NT2/D1 (cell line): ENCODE results near the gene MARCKSL1.

Experiments used
- DNase-seq: peaks from one replicate; pipeline ENCODE4 v3.0.0-alpha.2; 2011; ENCODE audit warnings: low read depth, low spot score
- H3K27me3 ChIP-seq: 2 replicates; pipeline ENCODE4 v1.6.0; 2011; ENCODE audit warnings: mild to moderate bottlenecking; ENCODE audit not compliant: insufficient read length, insufficient read depth
- H3K36me3 ChIP-seq: 2 replicates; pipeline ENCODE4 v1.6.1; 2011; ENCODE audit warnings: mild to moderate bottlenecking, low read length, mixed read lengths; ENCODE audit not compliant: insufficient read depth, insufficient read length
- H3K4me1 ChIP-seq: 2 replicates; pipeline ENCODE4 v1.5.1; 2011; ENCODE audit not compliant: insufficient read depth, insufficient read length
- H3K4me3 ChIP-seq: 2 replicates; pipeline ENCODE4 v1.5.1; 2011; ENCODE audit warnings: low read depth; ENCODE audit not compliant: insufficient read length
- H3K9ac ChIP-seq: 2 replicates; pipeline ENCODE4 v1.6.0; 2011; ENCODE audit warnings: low read depth; ENCODE audit not compliant: insufficient read length
- H3K9me3 ChIP-seq: 2 replicates; pipeline ENCODE4 v1.5.1; 2011; ENCODE audit warnings: mild to moderate bottlenecking, low read length; ENCODE audit not compliant: insufficient read depth
- SUZ12 ChIP-seq: IDR thresholded peaks from 2 replicates; pipeline ENCODE4 v1.6.1; 2011; ENCODE audit not compliant: insufficient read length, insufficient read depth; ENCODE audit errors: extremely low read depth
- YY1 ChIP-seq: IDR thresholded peaks from 2 replicates; pipeline ENCODE4 v1.6.1; 2011; ENCODE audit not compliant: insufficient read length, insufficient read depth
- ZNF274 ChIP-seq: IDR thresholded peaks from 2 replicates; pipeline ENCODE4 v1.6.1; 2011; ENCODE audit warnings: mild to moderate bottlenecking, low read depth, low read length

The MARCKSL1 gene

GRCh38 chr1:32365445-32365844, 29.4 kb upstream of the MARCKSL1 start:
- no peak for TF ChIP-seq YY1
- no peak for TF ChIP-seq ZNF274
- TF ChIP-seq SUZ12, result no peak
- H3K9ac ChIP-seq, result no peak overlapping the region
- peaks cover 79% of the 10 kb centered on the region for H3K36me3 ChIP-seq

GRCh38 chr1:32364836-32365235, 28.8 kb upstream of the MARCKSL1 start:
- Histone ChIP-seq H3K4me3 (no peak overlapping the region), H3K9ac (no peak overlapping the region), H3K4me1 (peaks cover 19% of the 10 kb centered on the region), H3K36me3 (peaks cover 76% of the 10 kb centered on the region), H3K27me3 (peaks cover 5% of the 10 kb centered on the region), H3K9me3 (no peaks in the 10 kb centered on the region)
- DNase-seq, result no peak
- TF ChIP-seq ZNF274, result no peak
- TF ChIP-seq YY1, result no peak
- TF ChIP-seq SUZ12, result no peak

More at GRCh38 chr1:32365445-32365844, 29.4 kb upstream of the MARCKSL1 start:
- H3K4me3 ChIP-seq, result no peak overlapping the region
- DNase-seq, result no peak
- peaks cover 5% of the 10 kb centered on the region for H3K27me3 ChIP-seq
- no peaks in the 10 kb centered on the region for H3K9me3 ChIP-seq
- H3K4me1 ChIP-seq, result peaks cover 19% of the 10 kb centered on the region

- DNase-seq, result no peak
- Histone ChIP-seq H3K27me3 (peaks cover 5% of the 10 kb centered on the region), H3K9me3 (no peaks in the 10 kb centered on the region), H3K4me1 (peaks cover 19% of the 10 kb centered on the region), H3K9ac (no peak overlapping the region), H3K36me3 (peaks cover 67% of the 10 kb centered on the region), H3K4me3 (no peak overlapping the region)
- TF ChIP-seq ZNF274 (no peak), YY1 (no peak), SUZ12 (no peak)
These were observed 27.7 kb upstream of the MARCKSL1 start for GRCh38 chr1:32363713-32364112.

GRCh38 chr1:32362474-32363313, 26.7 kb upstream of the MARCKSL1 start, which contains the start of the genes FAM229A and TSSK3:
Gene FAM229A, minus strand, starts transcription at chr1:32362485. Its CDS starts 394 bp downstream, at chr1:32362091.
Gene TSSK3, plus strand, starts transcription at chr1:32362539. Its CDS starts 163 bp downstream, at chr1:32362702.
- TF ChIP-seq YY1, result no peak
- TF ChIP-seq ZNF274, result no peak
- no peak for TF ChIP-seq SUZ12
- Histone ChIP-seq H3K4me1 (peaks cover 19% of the 10 kb centered on the region), H3K4me3 (peak within 1 kb of the TSS; percentile 51), H3K27me3 (peaks cover 5% of the 10 kb centered on the region), H3K9ac (peak within 1 kb of the TSS; percentile 91), H3K9me3 (no peaks in the 10 kb centered on the region), H3K36me3 (peaks cover 64% of the 10 kb centered on the region)
- no peak for DNase-seq

GRCh38 chr1:32361674-32362473, 25.8 kb upstream of the MARCKSL1 start:
- H3K9ac ChIP-seq, result peak overlapping the region; percentile 91
- peak; percentile 30 for DNase-seq
- peak overlapping the region; percentile 51 for H3K4me3 ChIP-seq

GRCh38 chr1:32361308-32361673, 25.3 kb upstream of the MARCKSL1 start:
- H3K27me3 ChIP-seq, result peaks cover 5% of the 10 kb centered on the region
- H3K9me3 ChIP-seq, result no peaks in the 10 kb centered on the region
- TF ChIP-seq SUZ12, result no peak
- TF ChIP-seq YY1, result no peak
- H3K36me3 ChIP-seq, result peaks cover 53% of the 10 kb centered on the region
- H3K4me3 ChIP-seq, result peak overlapping the region; percentile 6
- peak overlapping the region; percentile 46 for H3K9ac ChIP-seq
- H3K4me1 ChIP-seq, result peaks cover 13% of the 10 kb centered on the region
- DNase-seq, result no peak

More at GRCh38 chr1:32361674-32362473, 25.8 kb upstream of the MARCKSL1 start:
- Histone ChIP-seq H3K4me1 (peaks cover 16% of the 10 kb centered on the region), H3K27me3 (peaks cover 5% of the 10 kb centered on the region), H3K36me3 (peaks cover 59% of the 10 kb centered on the region), H3K9me3 (no peaks in the 10 kb centered on the region)
- TF ChIP-seq YY1 (no peak), ZNF274 (no peak), SUZ12 (no peak)

- Histone ChIP-seq H3K9me3 (no peaks in the 10 kb centered on the region), H3K9ac (no peak overlapping the region), H3K27me3 (peaks cover 5% of the 10 kb centered on the region), H3K36me3 (peaks cover 46% of the 10 kb centered on the region), H3K4me3 (no peak overlapping the region), H3K4me1 (peaks cover 20% of the 10 kb centered on the region)
- TF ChIP-seq SUZ12 (no peak), ZNF274 (no peak), YY1 (no peak)
- no peak for DNase-seq
These were observed 22.4 kb upstream of the MARCKSL1 start for GRCh38 chr1:32358435-32358834.
